ENCODE data around the gene WAPL.

WAPL gene

GRCh38 chr10:86524225-86524962 lies 2.8 kb upstream of the WAPL start:
- H3K4me1 ChIP-seq = peaks cover 22% of the 10 kb centered on the region
- no peak overlapping the region for H3K4me2 ChIP-seq (ENCODE audit: low read length)
- no peaks in the 10 kb centered on the region for H3K9me3 ChIP-seq (ENCODE audit: control insufficient read depth, low read length)
- H3K27ac ChIP-seq = peak overlapping the region; percentile 17
- no peaks in the 10 kb centered on the region for H3K27me3 ChIP-seq (ENCODE audit: control insufficient read depth, insufficient read depth, low read length)
- H3K36me3 ChIP-seq (ENCODE audit: control insufficient read depth, insufficient read depth, low read length) = no peaks in the 10 kb centered on the region
- H3K4me3 ChIP-seq (ENCODE audit: low read depth, low read length) = no peak overlapping the region
- no peak overlapping the region for H3K9ac ChIP-seq
- peaks cover 22% of the 10 kb centered on the region for H3K79me2 ChIP-seq
- TF ChIP-seq, protein P1, sequence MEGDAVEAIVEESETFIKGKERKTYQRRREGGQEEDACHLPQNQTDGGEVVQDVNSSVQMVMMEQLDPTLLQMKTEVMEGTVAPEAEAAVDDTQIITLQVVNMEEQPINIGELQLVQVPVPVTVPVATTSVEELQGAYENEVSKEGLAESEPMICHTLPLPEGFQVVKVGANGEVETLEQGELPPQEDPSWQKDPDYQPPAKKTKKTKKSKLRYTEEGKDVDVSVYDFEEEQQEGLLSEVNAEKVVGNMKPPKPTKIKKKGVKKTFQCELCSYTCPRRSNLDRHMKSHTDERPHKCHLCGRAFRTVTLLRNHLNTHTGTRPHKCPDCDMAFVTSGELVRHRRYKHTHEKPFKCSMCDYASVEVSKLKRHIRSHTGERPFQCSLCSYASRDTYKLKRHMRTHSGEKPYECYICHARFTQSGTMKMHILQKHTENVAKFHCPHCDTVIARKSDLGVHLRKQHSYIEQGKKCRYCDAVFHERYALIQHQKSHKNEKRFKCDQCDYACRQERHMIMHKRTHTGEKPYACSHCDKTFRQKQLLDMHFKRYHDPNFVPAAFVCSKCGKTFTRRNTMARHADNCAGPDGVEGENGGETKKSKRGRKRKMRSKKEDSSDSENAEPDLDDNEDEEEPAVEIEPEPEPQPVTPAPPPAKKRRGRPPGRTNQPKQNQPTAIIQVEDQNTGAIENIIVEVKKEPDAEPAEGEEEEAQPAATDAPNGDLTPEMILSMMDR (IDR thresholded peaks at IDR 0.05) = no peak
- H2AFZ ChIP-seq = no peak overlapping the region

- Histone ChIP-seq H3K9me3 (ENCODE audit: control insufficient read depth, low read length) (no peaks in the 10 kb centered on the region), H3K27ac (peak overlapping the region; percentile 13), H3K4me1 (peaks cover 25% of the 10 kb centered on the region), H3K4me2 (ENCODE audit: low read length) (no peak overlapping the region), H2AFZ (no peak overlapping the region), H3K27me3 (ENCODE audit: control insufficient read depth, insufficient read depth, low read length) (no peaks in the 10 kb centered on the region), H3K9ac (no peak overlapping the region), H3K4me3 (ENCODE audit: low read depth, low read length) (no peak overlapping the region), H3K36me3 (ENCODE audit: control insufficient read depth, insufficient read depth, low read length) (no peaks in the 10 kb centered on the region), H3K79me2 (peaks cover 26% of the 10 kb centered on the region)
- TF ChIP-seq, protein P1 (IDR thresholded peaks at IDR 0.05) = peak; percentile 77
These were observed 1.8 kb upstream of the WAPL start for GRCh38 chr10:86523348-86523747.

- H3K9ac ChIP-seq = peak overlapping the region; percentile 79
- peak overlapping the region; percentile 90 for H2AFZ ChIP-seq
- H3K9me3 ChIP-seq (ENCODE audit: control insufficient read depth, low read length) = no peaks in the 10 kb centered on the region
- H3K4me1 ChIP-seq = peaks cover 25% of the 10 kb centered on the region
- H3K36me3 ChIP-seq (ENCODE audit: control insufficient read depth, insufficient read depth, low read length) = no peaks in the 10 kb centered on the region
- H3K4me2 ChIP-seq (ENCODE audit: low read length) = peak overlapping the region; percentile 77
- H3K4me3 ChIP-seq (ENCODE audit: low read depth, low read length) = peak overlapping the region; percentile 82
- TF ChIP-seq, protein P1 (IDR thresholded peaks at IDR 0.05) = no peak
- H3K27me3 ChIP-seq (ENCODE audit: control insufficient read depth, insufficient read depth, low read length) = no peaks in the 10 kb centered on the region
- peak overlapping the region; percentile 75 for H3K27ac ChIP-seq
- H3K79me2 ChIP-seq = peaks cover 35% of the 10 kb centered on the region
These were observed 891 bp upstream of the WAPL start for GRCh38 chr10:86522510-86522855.

- H3K4me2 ChIP-seq (ENCODE audit: low read length) = peak overlapping the region; percentile 77
- peak overlapping the region; percentile 82 for H3K4me3 ChIP-seq (ENCODE audit: low read depth, low read length)
- peak overlapping the region; percentile 79 for H3K9ac ChIP-seq
- no peaks in the 10 kb centered on the region for H3K36me3 ChIP-seq (ENCODE audit: control insufficient read depth, insufficient read depth, low read length)
- no peaks in the 10 kb centered on the region for H3K27me3 ChIP-seq (ENCODE audit: control insufficient read depth, insufficient read depth, low read length)
- H3K9me3 ChIP-seq (ENCODE audit: control insufficient read depth, low read length) = no peaks in the 10 kb centered on the region
- H3K79me2 ChIP-seq = peaks cover 44% of the 10 kb centered on the region
- H3K4me1 ChIP-seq = peaks cover 25% of the 10 kb centered on the region
- H2AFZ ChIP-seq = peak overlapping the region; percentile 90
- TF ChIP-seq, protein P1 (IDR thresholded peaks at IDR 0.05) = no peak
- peak overlapping the region; percentile 77 for H3K27ac ChIP-seq
These were observed 518 bp downstream of the WAPL start for GRCh38 chr10:86520871-86521677.

Data from parathyroid adenoma (tissue), 2 donors.